Loucy (cell line): ENCODE data around the gene FAM222A.

Experiments used
- H2AFZ ChIP-seq: fragments of 200-600 bp; sonication (generic); 2 replicates; pipeline ENCODE4 v1.6.0; 2016; ENCODE audit warnings: antibody characterized with exemption, mild to moderate bottlenecking, low read length, moderate library complexity
- H3F3A ChIP-seq: fragments of 200-600 bp; 2 replicates; pipeline ENCODE4 v1.6.0; 2016; ENCODE audit warnings: antibody characterized with exemption, low read depth, mild to moderate bottlenecking
- H3K27me3 ChIP-seq: fragments of 200-600 bp; sonication (generic); 2 replicates; pipeline ENCODE4 v1.6.1; 2014; ENCODE audit warnings: low read length, mild to moderate bottlenecking; ENCODE audit not compliant: insufficient read depth, poor library complexity, severe bottlenecking
- H3K36me3 ChIP-seq: fragments of 200-600 bp; sonication (generic); 2 replicates; pipeline ENCODE4 v1.6.1; 2016; ENCODE audit warnings: low read length; ENCODE audit not compliant: insufficient read depth
- H3K4me1 ChIP-seq: fragments of 200-600 bp; sonication (generic); 2 replicates; pipeline ENCODE4 v1.5.1; 2014; ENCODE audit warnings: low read length, mild to moderate bottlenecking; ENCODE audit not compliant: insufficient read depth, poor library complexity, severe bottlenecking
- H3K4me2 ChIP-seq: fragments of 200-600 bp; sonication (generic); 2 replicates; pipeline ENCODE4 v1.6.0; 2014; ENCODE audit warnings: antibody characterized with exemption, low read length, low read depth, mild to moderate bottlenecking; ENCODE audit not compliant: poor library complexity, severe bottlenecking
- H3K4me3 ChIP-seq: fragments of 200-600 bp; sonication (generic); 2 replicates; pipeline ENCODE4 v1.5.1; 2014; ENCODE audit warnings: low read length, mild to moderate bottlenecking, mixed read lengths; ENCODE audit not compliant: poor library complexity, severe bottlenecking
- H3K79me2 ChIP-seq: fragments of 200-600 bp; sonication (generic); 2 replicates; pipeline ENCODE4 v1.6.1; 2014; ENCODE audit warnings: low read length; ENCODE audit not compliant: insufficient read depth
- H3K9ac ChIP-seq: fragments of 200-600 bp; sonication (generic); 2 replicates; pipeline ENCODE4 v1.6.0; 2014; ENCODE audit warnings: mild to moderate bottlenecking, low read depth, low read length, moderate library complexity; ENCODE audit not compliant: poor library complexity, severe bottlenecking
- H3K9me2 ChIP-seq: fragments of 200-600 bp; sonication (generic); replicated peaks from 2 replicates; pipeline ENCODE4 v1.6.1; 2016; ENCODE audit warnings: low read depth, low read length, mixed read lengths
- H3K9me3 ChIP-seq: fragments of 200-600 bp; sonication (generic); 2 replicates; pipeline ENCODE4 v1.6.1; 2014; ENCODE audit warnings: mild to moderate bottlenecking, antibody characterized with exemption, low read length, low read depth; ENCODE audit not compliant: insufficient read depth
- H4K20me1 ChIP-seq: fragments of 200-600 bp; sonication (generic); 2 replicates; pipeline ENCODE4 v1.6.0; 2014; ENCODE audit warnings: antibody characterized with exemption, low read length, mild to moderate bottlenecking; ENCODE audit not compliant: insufficient read depth, poor library complexity, severe bottlenecking
- CTCF ChIP-seq: fragments of 200-600 bp; sonication (generic); conservative IDR thresholded peaks from 2 replicates; pipeline ENCODE4 v1.5.1; 2014; ENCODE audit warnings: mild to moderate bottlenecking, antibody characterized with exemption, low read length
- EZH2phosphoT487 ChIP-seq: fragments of 200-600 bp; IDR thresholded peaks from 2 replicates; pipeline ENCODE4 v1.6.1; 2018; ENCODE audit warnings: antibody characterized with exemption, mild to moderate bottlenecking, moderate library complexity, borderline replicate concordance

FAM222A gene

GRCh38 chr12:109728921-109729320 lies 15.3 kb downstream of the FAM222A start:
- no peaks in the 10 kb centered on the region for H3F3A ChIP-seq
- H3K9me2 ChIP-seq: no peaks in the 10 kb centered on the region
- no peak overlapping the region for H2AFZ ChIP-seq
- H3K4me2 ChIP-seq: no peak overlapping the region
- TF ChIP-seq EZH2phosphoT487 (no peak), CTCF (no peak)
- H3K36me3 ChIP-seq: no peaks in the 10 kb centered on the region
- no peaks in the 10 kb centered on the region for H3K79me2 ChIP-seq
- H3K9me3 ChIP-seq: no peaks in the 10 kb centered on the region
- H3K27me3 ChIP-seq: no peaks in the 10 kb centered on the region
- no peak overlapping the region for H3K4me3 ChIP-seq
- no peaks in the 10 kb centered on the region for H4K20me1 ChIP-seq
- no peaks in the 10 kb centered on the region for H3K4me1 ChIP-seq
- no peak overlapping the region for H3K9ac ChIP-seq

- Histone ChIP-seq H3F3A (no peaks in the 10 kb centered on the region), H3K4me1 (no peaks in the 10 kb centered on the region), H3K9ac (no peak overlapping the region), H3K4me3 (no peak overlapping the region), H3K9me3 (no peaks in the 10 kb centered on the region), H3K4me2 (no peak overlapping the region), H2AFZ (no peak overlapping the region), H3K79me2 (no peaks in the 10 kb centered on the region), H4K20me1 (no peaks in the 10 kb centered on the region), H3K36me3 (no peaks in the 10 kb centered on the region), H3K27me3 (no peaks in the 10 kb centered on the region), H3K9me2 (no peaks in the 10 kb centered on the region)
- TF ChIP-seq EZH2phosphoT487 (no peak), CTCF (no peak)
Observed at GRCh38 chr12:109729371-109729781, 15.8 kb downstream of the FAM222A start.

- H3K4me2 ChIP-seq: no peak overlapping the region
- no peaks in the 10 kb centered on the region for H3K4me1 ChIP-seq
- H2AFZ ChIP-seq: no peak overlapping the region
- H3K4me3 ChIP-seq: no peak overlapping the region
- no peaks in the 10 kb centered on the region for H3K36me3 ChIP-seq
- H3K9ac ChIP-seq: no peak overlapping the region
- no peaks in the 10 kb centered on the region for H3F3A ChIP-seq
- no peaks in the 10 kb centered on the region for H3K9me3 ChIP-seq
- no peaks in the 10 kb centered on the region for H4K20me1 ChIP-seq
- TF ChIP-seq EZH2phosphoT487 (no peak), CTCF (no peak)
- H3K9me2 ChIP-seq: no peaks in the 10 kb centered on the region
- H3K27me3 ChIP-seq: no peaks in the 10 kb centered on the region
- H3K79me2 ChIP-seq: no peaks in the 10 kb centered on the region
Observed at GRCh38 chr12:109729801-109730200, 16.2 kb downstream of the FAM222A start.
